Measurements from ENCODE around the gene PTPRT.

DNA sequence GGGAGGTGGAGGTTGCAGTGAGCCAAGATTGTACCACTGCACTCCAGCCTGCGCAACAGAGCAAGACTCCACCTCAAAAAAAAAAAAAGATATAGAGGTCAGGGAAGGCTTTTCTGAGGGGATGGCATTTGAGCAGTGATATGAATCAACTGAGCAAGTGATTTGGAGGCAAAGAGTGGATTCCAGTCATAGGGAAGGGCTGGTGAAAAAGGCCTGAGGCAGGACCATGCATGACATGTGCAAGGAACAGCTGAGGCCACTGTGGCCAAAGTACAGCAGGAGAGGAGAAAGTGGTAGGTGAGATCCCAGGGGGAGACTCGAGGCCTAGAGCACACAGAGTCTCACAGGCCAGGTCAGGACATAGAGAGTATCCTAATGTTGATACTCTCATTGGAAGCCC, 20.1 kb upstream of the PTPRT start:
- TF ChIP-seq TAF1 (conservative IDR thresholded peaks at IDR 0.05) = no peak
- TF ChIP-seq, protein P1, sequence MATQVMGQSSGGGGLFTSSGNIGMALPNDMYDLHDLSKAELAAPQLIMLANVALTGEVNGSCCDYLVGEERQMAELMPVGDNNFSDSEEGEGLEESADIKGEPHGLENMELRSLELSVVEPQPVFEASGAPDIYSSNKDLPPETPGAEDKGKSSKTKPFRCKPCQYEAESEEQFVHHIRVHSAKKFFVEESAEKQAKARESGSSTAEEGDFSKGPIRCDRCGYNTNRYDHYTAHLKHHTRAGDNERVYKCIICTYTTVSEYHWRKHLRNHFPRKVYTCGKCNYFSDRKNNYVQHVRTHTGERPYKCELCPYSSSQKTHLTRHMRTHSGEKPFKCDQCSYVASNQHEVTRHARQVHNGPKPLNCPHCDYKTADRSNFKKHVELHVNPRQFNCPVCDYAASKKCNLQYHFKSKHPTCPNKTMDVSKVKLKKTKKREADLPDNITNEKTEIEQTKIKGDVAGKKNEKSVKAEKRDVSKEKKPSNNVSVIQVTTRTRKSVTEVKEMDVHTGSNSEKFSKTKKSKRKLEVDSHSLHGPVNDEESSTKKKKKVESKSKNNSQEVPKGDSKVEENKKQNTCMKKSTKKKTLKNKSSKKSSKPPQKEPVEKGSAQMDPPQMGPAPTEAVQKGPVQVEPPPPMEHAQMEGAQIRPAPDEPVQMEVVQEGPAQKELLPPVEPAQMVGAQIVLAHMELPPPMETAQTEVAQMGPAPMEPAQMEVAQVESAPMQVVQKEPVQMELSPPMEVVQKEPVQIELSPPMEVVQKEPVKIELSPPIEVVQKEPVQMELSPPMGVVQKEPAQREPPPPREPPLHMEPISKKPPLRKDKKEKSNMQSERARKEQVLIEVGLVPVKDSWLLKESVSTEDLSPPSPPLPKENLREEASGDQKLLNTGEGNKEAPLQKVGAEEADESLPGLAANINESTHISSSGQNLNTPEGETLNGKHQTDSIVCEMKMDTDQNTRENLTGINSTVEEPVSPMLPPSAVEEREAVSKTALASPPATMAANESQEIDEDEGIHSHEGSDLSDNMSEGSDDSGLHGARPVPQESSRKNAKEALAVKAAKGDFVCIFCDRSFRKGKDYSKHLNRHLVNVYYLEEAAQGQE (IDR thresholded peaks at IDR 0.05) = no peak

All from liver (tissue), 2 donors.